Right atrium auricular region (tissue), 2 donors: ENCODE measurements around the gene CCL3. TPM values are rescaled to one million over a fixed set of nuclear protein-coding genes. Genes with fewer than 3 reads are reported as not detected.
"Not testable (repeated sequence)": the region's sequence is repeated elsewhere in the genome, so short reads cannot be mapped to it uniquely, and the experiment has no call there.

Experiments used
- DNase-seq: peaks from one replicate; pipeline ENCODE4 v3.0.0-alpha.2; 2019; ENCODE audit warnings: low spot score
- H3K27ac ChIP-seq, 2 donors: fragments of 200-600 bp; sonication (generic); 1 replicate in 1 of 2; 2 replicates in 1 of 2; pipeline ENCODE4 v1.5.1; 2016 to 2019
- H3K27me3 ChIP-seq, 2 donors: fragments of 200-600 bp; sonication (generic); one replicate each; pipeline versions ENCODE4 v1.5.1 to v1.6.0; 2017 to 2019
- H3K36me3 ChIP-seq: fragments of 200-600 bp; sonication (generic); one replicate; pipeline ENCODE4 v1.5.1; 2016
- H3K4me1 ChIP-seq, 2 donors: fragments of 200-600 bp; sonication (generic); one replicate each; pipeline versions ENCODE4 v1.5.1 to v1.6.0; 2017 to 2019
- H3K4me3 ChIP-seq, 2 donors: fragments of 200-600 bp; sonication (generic); 1 replicate in 1 of 2; 2 replicates in 1 of 2; pipeline ENCODE4 v1.5.1; 2017 to 2019; ENCODE audit warnings: mild to moderate bottlenecking in 1 of 2, moderate library complexity in 1 of 2
- H3K9me3 ChIP-seq, 2 donors: fragments of 200-600 bp; sonication (generic); one replicate each; pipeline ENCODE4 v1.5.1; 2019
- CTCF ChIP-seq, 2 donors: fragments of 200-600 bp; sonication (generic); IDR thresholded peaks; one replicate each; pipeline ENCODE4 v1.5.1; 2019; ENCODE audit warnings: antibody characterized with exemption in 2 of 2
- total RNA-seq, 2 donors: library from RNA; depleted of rRNA; stranded (reverse); fragments of >200 nt; gene quantifications; one replicate each; pipeline ENCODE4 v1.1.0, GENCODE V29; 2016

Gene CCL3
- total RNA-seq, 2 donors from 2014 or later, result 1.0 to 2.0 TPM

- no peak overlapping the region for H3K4me3 ChIP-seq
- no peaks in the 10 kb centered on the region for H3K9me3 ChIP-seq
- DNase-seq, result no peak
- H3K36me3 ChIP-seq, result no peaks in the 10 kb centered on the region
- H3K27ac ChIP-seq, result no peak overlapping the region
- no peak for TF ChIP-seq CTCF (IDR thresholded peaks at IDR 0.05)
- H3K4me1 ChIP-seq, result no peaks in the 10 kb centered on the region
- H3K27me3 ChIP-seq, result no peaks in the 10 kb centered on the region
These were observed 17.7 kb upstream of the CCL3 start for GRCh38 chr17:36107660-36108059.

DNA sequence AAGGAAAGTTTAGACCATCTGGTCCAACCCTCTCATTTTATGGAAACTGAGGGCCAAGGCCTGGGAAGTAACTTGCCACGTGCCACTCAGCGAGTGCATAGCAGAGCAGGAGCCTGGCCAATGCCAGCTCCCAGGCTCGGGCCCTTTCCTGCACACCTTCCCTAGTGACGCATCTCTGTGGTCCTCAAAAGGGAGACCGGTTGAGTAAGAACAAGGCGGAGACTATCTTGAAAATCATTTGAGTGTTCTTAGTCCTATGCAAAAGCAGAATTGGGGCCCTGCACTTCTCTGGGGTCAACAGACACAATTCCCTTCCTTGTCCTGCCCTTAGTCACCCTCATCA, 16.5 kb upstream of the CCL3 start:
- Histone ChIP-seq H3K36me3 (no peaks in the 10 kb centered on the region), H3K9me3 (no peaks in the 10 kb centered on the region), H3K4me3 (no peak overlapping the region), H3K4me1 (no peaks in the 10 kb centered on the region), H3K27ac (no peak overlapping the region), H3K27me3 (no peaks in the 10 kb centered on the region)
- no peak for TF ChIP-seq CTCF (IDR thresholded peaks at IDR 0.05)
- DNase-seq, result no peak

DNA sequence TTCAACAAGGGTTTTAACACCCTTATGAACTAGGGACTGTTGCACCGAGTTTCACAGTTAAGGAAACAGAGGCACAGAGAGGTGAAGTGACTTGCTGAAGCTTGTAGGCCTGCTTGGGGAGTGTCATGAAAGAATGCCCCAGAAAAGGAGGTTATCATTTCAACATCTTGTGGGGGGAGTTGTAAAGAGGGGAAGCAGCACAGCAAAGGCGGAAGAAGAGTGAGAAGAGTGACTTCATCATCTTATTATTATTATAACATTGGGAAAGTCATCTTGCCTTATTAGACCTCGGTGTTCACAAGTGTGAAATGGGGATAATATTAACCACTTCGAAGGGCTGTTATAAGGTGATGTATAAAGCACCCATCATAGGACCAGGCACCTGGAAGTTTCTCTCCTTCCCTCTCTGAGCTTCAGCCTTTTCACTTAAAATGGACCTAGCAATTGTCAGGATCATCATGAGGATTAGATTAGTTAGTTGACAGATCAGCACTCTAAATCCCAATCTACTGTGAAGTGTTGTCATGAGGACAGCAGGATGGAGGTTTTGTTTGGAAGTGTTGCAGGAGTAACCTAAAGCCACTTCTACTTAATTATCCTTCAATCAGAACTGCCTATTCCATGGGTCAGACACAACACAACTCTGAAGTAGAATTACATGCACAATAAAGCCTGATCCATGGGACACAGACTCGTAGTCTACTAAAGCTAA, 16.0 kb upstream of the CCL3 start:
- H3K4me3 ChIP-seq, result no peak overlapping the region
- H3K27ac ChIP-seq, result no peak overlapping the region

GRCh38 chr17:36104701-36105181, 14.8 kb upstream of the CCL3 start:
- Histone ChIP-seq H3K9me3 (no peaks in the 10 kb centered on the region), H3K36me3 (no peaks in the 10 kb centered on the region), H3K27ac (no peak overlapping the region), H3K4me1 (no peaks in the 10 kb centered on the region), H3K27me3 (no peaks in the 10 kb centered on the region), H3K4me3 (no peak overlapping the region)
- no peak for DNase-seq
- TF ChIP-seq CTCF (IDR thresholded peaks at IDR 0.05), result no peak

More for the DNA sequence above, 16.0 kb upstream of the CCL3 start:
- Histone ChIP-seq H3K36me3 (no peaks in the 10 kb centered on the region), H3K27me3 (no peaks in the 10 kb centered on the region), H3K4me1 (no peaks in the 10 kb centered on the region), H3K9me3 (no peaks in the 10 kb centered on the region)
- DNase-seq, result no peak
- no peak for TF ChIP-seq CTCF (IDR thresholded peaks at IDR 0.05)

- H3K27ac ChIP-seq, result not testable (repeated sequence)
These were observed 14.3 kb upstream of the CCL3 start for GRCh38 chr17:36104246-36104645.

DNA sequence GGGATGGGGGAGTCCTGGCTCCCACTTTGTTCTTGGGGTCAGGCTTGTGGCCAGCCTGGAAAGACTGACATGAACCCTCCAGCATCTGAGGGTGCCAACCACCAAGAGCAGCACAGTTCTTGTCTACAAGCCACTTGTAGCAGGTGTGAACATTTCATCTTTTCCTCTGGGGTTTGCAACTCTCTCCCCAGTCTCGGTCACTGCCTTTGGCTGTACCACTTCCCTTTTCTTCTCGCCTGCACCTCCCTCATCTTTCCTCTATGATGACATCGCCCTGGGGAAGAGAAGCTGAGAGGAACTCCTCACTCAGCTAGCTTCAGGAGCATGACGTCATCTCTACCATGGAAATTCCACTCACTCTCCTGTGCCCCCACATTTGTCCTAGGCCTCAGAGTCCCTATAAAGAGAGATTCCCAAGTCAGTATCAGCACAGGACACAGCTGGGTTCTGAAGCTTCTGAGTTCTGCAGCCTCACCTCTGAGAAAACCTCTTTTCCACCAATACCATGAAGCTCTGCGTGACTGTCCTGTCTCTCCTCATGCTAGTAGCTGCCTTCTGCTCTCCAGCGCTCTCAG, 13.5 kb upstream of the CCL3 start, which contains the start of gene CCL4:
Gene CCL4 (plus strand): TSS at position 427 of the 575 bp plus-strand sequence. CDS start 79 bp downstream, at position 506.
- DNase-seq, H3K4me1 ChIP-seq: not testable (repeated sequence)

More at GRCh38 chr17:36104246-36104645, 14.3 kb upstream of the CCL3 start:
- not testable (repeated sequence) for H3K4me1 ChIP-seq, H3K9me3 ChIP-seq, H3K27me3 ChIP-seq, H3K36me3 ChIP-seq, DNase-seq, H3K4me3 ChIP-seq

GRCh38 chr17:36099004-36099403, 9.1 kb upstream of the CCL3 start:
- not testable (repeated sequence) for DNase-seq, H3K27me3 ChIP-seq, H3K9me3 ChIP-seq, H3K4me1 ChIP-seq, H3K36me3 ChIP-seq, H3K4me3 ChIP-seq, H3K27ac ChIP-seq

More for the DNA sequence above, 13.5 kb upstream of the CCL3 start, which contains the start of gene CCL4:
- not testable (repeated sequence) for H3K27me3 ChIP-seq, H3K9me3 ChIP-seq, H3K4me3 ChIP-seq, H3K27ac ChIP-seq, H3K36me3 ChIP-seq
